Heart right ventricle (tissue), 12 donors: ENCODE results near the gene GSTT4. TPM values are rescaled to one million over a fixed set of nuclear protein-coding genes. Genes with fewer than 3 reads are reported as not detected.

Source experiments
- polyA plus RNA-seq, 2 donors: library from polyadenylated mRNA; stranded (reverse); fragments of 200-250 nt; gene quantifications; one replicate each; pipeline ENCODE4 v1.2.3, GENCODE V29; 2013
- total RNA-seq, 10 donors: library from RNA; stranded (reverse); fragmentation: NEBNext Ultra II Directional in 3 of 10; extraction: Animal tissue kit (Norgen Biotek cat#: 25700) in 3 of 10; gene quantifications; one replicate each; pipeline versions ENCODE4 v1.2.1 to v1.2.4, GENCODE V29; 2021 to 2023
- donor health status: ischemic (EF 13 %, LVEDD 7.1; RV severe dilation, severe dysfunction).
- donor health status: healthy with polysubstance abuse.
- donor health status: DM: no; HTN: yes; CAD: no.
- donor health status: DM: no; HTN: no; CAD: no.
- donor health status: ischemic (EF 25% LVEDD 6.9; RV normal size, moderate dysfunction).
- donor health status: ischemic (EF 25% LVEDD 5.7; RV mildly dilated, moderate dysfunction).
- donor health status: healthy.
- donor health status: nonischemic (EF 11% LVEDD 7.7; RV severe dilation, severe dysfunction).
- donor health status: DM: yes; HTN: yes; CAD: no.
- donor health status: PGD.
- donor health status: ischemic (EF 29% LVEDD 5.4; RV normal size, mild dysfunction).
- donor health status: nonischemic (EF 23%, LVEDD 6.1; RV moderate dilation, normal function).

Gene GSTT4
- total and polyA plus RNA-seq, 12 donors = not detected

Other genes starting within 250 kb of the GSTT4 start
- gene C22orf15, start 242.5 kb downstream of the GSTT4 start, total RNA-seq = not detected
- under 1 TPM; 0.12 to 0.66 TPM for gene C22orf15, start 242.5 kb downstream of the GSTT4 start, polyA plus RNA-seq
- 1,000 to 10,000 TPM in 8 of 10 donors, 100 to 1,000 TPM in 2; 860 to 1,727 (median 1,056) TPM for gene CHCHD10, start 237.5 kb downstream of the GSTT4 start, total RNA-seq
- 1,000 to 10,000 TPM in 1 of 2 donors, 100 to 1,000 TPM in 1; 735 to 3,552 TPM for gene CHCHD10, start 237.5 kb downstream of the GSTT4 start, polyA plus RNA-seq
- gene MMP11, start 232.6 kb downstream of the GSTT4 start, total RNA-seq = 10 to 100 TPM in 4 of 10 donors, 1 to 10 TPM in 6; 3.5 to 23.4 (median 5.4) TPM
- 10 to 100 TPM in 1 of 2 donors, 1 to 10 TPM in 1; 9.9 to 12.8 TPM for gene MMP11, start 232.6 kb downstream of the GSTT4 start, polyA plus RNA-seq
- 10 to 100 TPM; 28.5 to 73.1 (median 39.8) TPM for gene SMARCB1, start 218.5 kb downstream of the GSTT4 start, total RNA-seq
- 10 to 100 TPM; 26.8 to 70.0 TPM for gene SMARCB1, start 218.5 kb downstream of the GSTT4 start, polyA plus RNA-seq
- 1 to 10 TPM in 9 of 10 donors, under 1 TPM in 1; 0.91 to 5.1 (median 1.7) TPM for gene DERL3, start 166.4 kb downstream of the GSTT4 start, total RNA-seq
- gene DERL3, start 166.4 kb downstream of the GSTT4 start, polyA plus RNA-seq = 10 to 100 TPM in 1 of 2 donors, 1 to 10 TPM in 1; 2.0 to 14.1 TPM
- 10 to 100 TPM; 16.1 to 30.4 (median 21.2) TPM for gene SLC2A11, start 147.6 kb downstream of the GSTT4 start, total RNA-seq
- gene SLC2A11, start 147.6 kb downstream of the GSTT4 start, polyA plus RNA-seq = 10 to 100 TPM in 1 of 2 donors, 1 to 10 TPM in 1; 8.3 to 42.1 TPM
- 100 to 1,000 TPM; 135 to 457 (median 225) TPM for gene MIF, start 111.1 kb downstream of the GSTT4 start, total RNA-seq
- 100 to 1,000 TPM; 474 to 634 TPM for gene MIF, start 111.1 kb downstream of the GSTT4 start, polyA plus RNA-seq
- gene GSTT2B, start 44.3 kb downstream of the GSTT4 start, total RNA-seq = 10 to 100 TPM in 2 of 10 donors, 1 to 10 TPM in 8; 1.3 to 14.3 (median 4.2) TPM
- gene GSTT2B, start 44.3 kb downstream of the GSTT4 start, polyA plus RNA-seq = 10 to 100 TPM; 23.2 to 25.4 TPM
- 1 to 10 TPM in 4 of 10 donors, under 1 TPM in 1, not detected in 5; 0.99 to 3.3 (median 1.8) TPM for gene DDTL, start 38.6 kb downstream of the GSTT4 start, total RNA-seq
- gene DDTL, start 38.6 kb downstream of the GSTT4 start, polyA plus RNA-seq = 1 to 10 TPM; 3.1 to 4.9 TPM
- 100 to 1,000 TPM; 118 to 226 (median 143) TPM for gene DDT, start 31.0 kb downstream of the GSTT4 start, total RNA-seq
- 100 to 1,000 TPM; 179 to 300 TPM for gene DDT, start 31.0 kb downstream of the GSTT4 start, polyA plus RNA-seq
- under 1 TPM in 1 of 10 donors, not detected in 9; 0.40 TPM for gene GSTT2, start 25.3 kb downstream of the GSTT4 start, total RNA-seq
- 1 to 10 TPM in 1 of 2 donors, under 1 TPM in 1; 0.44 to 2.5 TPM for gene GSTT2, start 25.3 kb downstream of the GSTT4 start, polyA plus RNA-seq
- gene CABIN1, start 5.9 kb upstream of the GSTT4 start, total RNA-seq = 10 to 100 TPM; 26.8 to 49.6 (median 34.1) TPM
- 10 to 100 TPM; 17.5 to 48.9 TPM for gene CABIN1, start 5.9 kb upstream of the GSTT4 start, polyA plus RNA-seq
- gene SUSD2, start 176.0 kb upstream of the GSTT4 start, total RNA-seq = 1 to 10 TPM in 6 of 10 donors, under 1 TPM in 4; 0.57 to 6.7 (median 1.5) TPM
- gene SUSD2, start 176.0 kb upstream of the GSTT4 start, polyA plus RNA-seq = 1 to 10 TPM; 5.4 to 6.5 TPM
- 10 to 100 TPM in 4 of 10 donors, 1 to 10 TPM in 6; 4.3 to 32.7 (median 8.5) TPM for gene GGT5, start 239.6 kb upstream of the GSTT4 start, total RNA-seq
- gene GGT5, start 239.6 kb upstream of the GSTT4 start, polyA plus RNA-seq = 10 to 100 TPM; 66.5 to 67.4 TPM